HG02943 (cell line): ENCODE measurements around the gene KIR3DL2.
"Not testable (repeated sequence)": the region's sequence is repeated elsewhere in the genome, so short reads cannot be mapped to it uniquely, and the experiment has no call there.

ENCODE experiments used
- ATAC-seq: cut with Tn5 transposase; IDR thresholded peaks from one replicate; pipeline ENCODE4 v1.9.1; 2021; ENCODE audit warnings: mild to moderate bottlenecking, low read depth, moderate library complexity; ENCODE audit not compliant: unreplicated experiment

The KIR3DL2 gene

DNA sequence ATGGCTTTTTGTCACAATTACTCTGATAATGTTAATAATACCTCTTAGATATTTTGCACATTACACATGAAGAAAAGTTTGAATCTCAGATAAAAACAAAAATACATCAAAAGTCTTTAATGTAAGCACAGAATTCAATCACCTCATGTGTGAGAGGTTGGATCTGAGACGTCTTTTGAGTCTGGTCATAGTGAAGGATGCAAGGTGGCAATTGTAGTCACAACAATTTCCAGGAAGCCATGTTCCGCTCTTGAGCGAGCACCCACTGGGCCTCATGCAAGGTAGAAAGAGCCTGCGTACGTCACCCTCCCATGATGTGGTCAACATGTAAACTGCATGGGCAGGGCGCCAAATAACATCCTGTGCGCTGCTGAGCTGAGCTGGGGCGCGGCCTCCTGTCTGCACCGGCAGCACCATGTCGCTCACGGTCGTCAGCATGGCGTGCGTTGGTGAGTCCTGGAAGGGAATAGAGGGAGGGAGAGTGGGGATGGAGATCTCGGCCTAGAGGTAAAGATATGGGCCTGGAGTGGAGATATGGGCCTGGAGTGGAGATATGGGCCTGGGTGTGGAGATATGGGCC lies at the start of gene KIR3DL2:
TSS of gene KIR3DL2 (plus strand) at position 383 of the 580 bp plus-strand sequence. CDS start at position 416, 33 bp downstream.
- ATAC-seq, result not testable (repeated sequence)

DNA sequence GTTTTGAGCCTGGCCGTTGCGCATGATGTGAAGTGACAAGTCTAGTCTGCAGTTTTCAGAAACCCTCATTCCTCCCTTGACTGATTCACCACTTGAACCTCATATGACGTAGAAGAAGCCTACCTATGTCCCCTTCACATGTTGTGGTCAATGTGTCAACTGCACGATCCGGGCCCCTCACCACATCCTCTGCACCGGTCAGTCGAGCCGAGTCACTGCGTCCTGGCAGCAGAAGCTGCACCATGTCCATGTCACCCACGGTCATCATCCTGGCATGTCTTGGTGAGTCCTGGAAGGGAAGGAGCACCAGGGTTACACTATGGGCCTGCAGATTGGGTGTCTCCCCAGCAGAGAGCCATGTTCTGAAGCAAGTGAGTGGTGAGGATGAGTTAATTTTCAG lies 46.8 kb upstream of the KIR3DL2 start, which contains the start of gene KIR2DL4:
TSS of gene KIR2DL4 (plus strand) at position 201 of the 400 bp plus-strand sequence. CDS start at position 243, 42 bp downstream.
- no peak for ATAC-seq

DNA sequence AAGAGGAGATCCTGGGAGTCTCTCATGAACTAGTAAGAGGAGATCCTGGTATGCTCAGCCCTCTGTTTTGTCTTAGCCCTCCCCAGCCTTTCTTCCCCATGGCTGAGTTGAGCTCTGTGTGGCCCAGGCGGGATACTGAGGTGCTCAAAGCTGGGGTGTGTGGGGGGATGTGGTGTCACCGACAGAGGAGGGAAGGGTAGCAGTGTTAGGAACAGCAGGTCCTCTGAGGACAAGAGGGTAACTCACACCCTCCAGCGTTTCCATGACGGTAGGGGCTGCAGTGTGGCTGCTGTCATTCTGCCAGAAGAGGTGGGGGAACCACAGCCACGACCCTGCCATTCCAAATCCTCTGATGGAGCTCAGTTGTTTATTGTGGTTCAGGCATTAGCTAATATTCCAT lies 46.1 kb upstream of the KIR3DL2 start:
- no peak for ATAC-seq

DNA sequence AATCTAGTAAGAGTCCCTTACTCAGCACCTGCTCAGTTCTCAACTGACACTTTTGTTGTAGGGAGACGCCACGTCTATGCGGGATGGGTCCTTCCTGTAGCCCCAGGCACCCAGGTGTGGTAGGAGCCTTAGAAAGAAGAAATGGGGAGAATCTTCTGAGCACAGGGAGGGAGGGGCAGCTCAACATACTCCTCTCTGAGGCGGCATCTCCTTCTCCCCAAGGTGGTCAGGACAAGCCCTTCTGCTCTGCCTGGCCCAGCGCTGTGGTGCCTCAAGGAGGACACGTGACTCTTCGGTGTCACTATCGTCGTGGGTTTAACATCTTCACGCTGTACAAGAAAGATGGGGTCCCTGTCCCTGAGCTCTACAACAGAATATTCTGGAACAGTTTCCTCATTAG lies 45.7 kb upstream of the KIR3DL2 start:
- no peak for ATAC-seq

DNA sequence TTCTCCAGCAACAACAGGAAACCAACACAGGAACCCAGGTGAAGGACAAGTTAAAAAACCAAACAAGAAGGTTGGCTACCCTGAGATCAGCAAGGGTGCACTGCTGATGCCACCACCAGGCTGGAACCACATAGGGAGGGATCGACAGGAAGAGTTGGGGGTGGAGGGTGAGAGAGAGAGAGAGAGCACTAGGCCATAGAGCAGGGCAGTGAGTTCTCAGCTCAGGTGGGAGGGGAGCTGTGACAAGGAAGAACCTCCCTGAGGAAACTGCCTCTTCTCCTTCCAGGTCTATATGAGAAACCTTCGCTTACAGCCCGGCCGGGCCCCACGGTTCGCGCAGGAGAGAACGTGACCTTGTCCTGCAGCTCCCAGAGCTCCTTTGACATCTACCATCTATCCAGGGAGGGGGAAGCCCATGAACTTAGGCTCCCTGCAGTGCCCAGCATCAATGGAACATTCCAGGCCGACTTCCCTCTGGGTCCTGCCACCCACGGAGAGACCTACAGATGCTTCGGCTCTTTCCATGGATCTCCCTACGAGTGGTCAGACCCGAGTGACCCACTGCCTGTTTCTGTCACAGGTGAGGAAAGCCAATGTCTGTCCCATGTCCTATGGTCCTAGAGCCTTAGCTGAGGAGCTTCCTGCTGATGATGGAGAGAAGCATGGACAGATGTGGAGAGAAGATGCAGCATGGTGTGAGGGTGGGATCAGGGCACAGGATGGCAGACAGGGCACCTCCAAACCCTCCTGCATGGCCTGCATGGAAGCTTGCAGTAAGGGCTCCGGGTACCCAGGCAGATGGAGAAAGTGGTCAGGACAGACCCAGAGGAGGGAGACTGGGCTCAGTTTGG lies 44.4 kb upstream of the KIR3DL2 start:
- no peak for ATAC-seq

DNA sequence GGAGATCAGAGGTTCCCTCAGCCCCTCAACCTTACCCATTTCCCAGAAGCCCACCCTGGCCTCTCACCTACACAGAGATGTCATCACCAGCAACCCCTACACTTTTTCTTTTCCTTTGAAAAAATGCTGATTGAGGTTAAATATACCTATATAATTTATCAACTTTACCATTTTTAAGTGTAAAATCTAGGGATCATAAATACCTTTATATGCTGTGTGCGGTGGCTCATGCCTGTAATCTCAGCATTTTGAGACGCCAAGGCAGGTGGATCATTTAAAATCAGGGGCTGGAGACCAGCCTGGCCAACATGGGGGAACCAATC lies 43.8 kb upstream of the KIR3DL2 start:
- no peak for ATAC-seq

DNA sequence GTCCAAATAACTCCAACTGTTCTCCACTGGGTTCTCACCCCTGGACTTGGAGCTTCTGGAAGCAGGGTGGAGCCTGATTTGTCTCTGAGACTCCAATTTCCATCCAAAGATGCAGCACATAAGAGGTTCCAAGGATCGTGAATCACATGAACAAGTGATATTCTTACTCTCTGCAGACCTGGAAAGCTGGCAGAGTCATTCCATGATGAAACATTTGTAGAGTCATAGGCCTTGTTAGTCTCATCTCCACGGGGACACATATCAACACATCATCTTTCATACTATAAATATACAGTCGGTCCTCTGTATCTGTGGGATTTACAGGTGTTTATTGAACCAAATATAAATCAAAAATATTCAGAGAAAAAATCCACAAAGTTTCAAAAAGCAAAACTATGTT lies 35.7 kb upstream of the KIR3DL2 start:
- ATAC-seq, result not testable (repeated sequence)

DNA sequence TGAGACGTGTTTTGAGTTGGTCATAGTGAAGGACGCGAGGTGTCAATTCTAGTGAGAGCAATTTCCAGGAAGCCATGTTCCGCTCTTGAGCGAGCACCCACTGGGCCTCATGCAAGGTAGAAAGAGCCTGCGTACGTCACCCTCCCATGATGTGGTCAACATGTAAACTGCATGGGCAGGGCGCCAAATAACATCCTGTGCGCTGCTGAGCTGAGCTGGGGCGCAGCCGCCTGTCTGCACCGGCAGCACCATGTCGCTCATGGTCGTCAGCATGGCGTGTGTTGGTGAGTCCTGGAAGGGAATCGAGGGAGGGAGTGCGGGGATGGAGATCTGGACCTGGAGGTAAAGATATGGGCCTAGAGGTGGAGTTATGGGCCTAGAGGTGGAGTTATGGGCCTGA lies 34.0 kb upstream of the KIR3DL2 start, which contains the start of gene KIR3DL1:
TSS of gene KIR3DL1 (plus strand) at position 218 of the 400 bp plus-strand sequence.
- ATAC-seq, result not testable (repeated sequence)

DNA sequence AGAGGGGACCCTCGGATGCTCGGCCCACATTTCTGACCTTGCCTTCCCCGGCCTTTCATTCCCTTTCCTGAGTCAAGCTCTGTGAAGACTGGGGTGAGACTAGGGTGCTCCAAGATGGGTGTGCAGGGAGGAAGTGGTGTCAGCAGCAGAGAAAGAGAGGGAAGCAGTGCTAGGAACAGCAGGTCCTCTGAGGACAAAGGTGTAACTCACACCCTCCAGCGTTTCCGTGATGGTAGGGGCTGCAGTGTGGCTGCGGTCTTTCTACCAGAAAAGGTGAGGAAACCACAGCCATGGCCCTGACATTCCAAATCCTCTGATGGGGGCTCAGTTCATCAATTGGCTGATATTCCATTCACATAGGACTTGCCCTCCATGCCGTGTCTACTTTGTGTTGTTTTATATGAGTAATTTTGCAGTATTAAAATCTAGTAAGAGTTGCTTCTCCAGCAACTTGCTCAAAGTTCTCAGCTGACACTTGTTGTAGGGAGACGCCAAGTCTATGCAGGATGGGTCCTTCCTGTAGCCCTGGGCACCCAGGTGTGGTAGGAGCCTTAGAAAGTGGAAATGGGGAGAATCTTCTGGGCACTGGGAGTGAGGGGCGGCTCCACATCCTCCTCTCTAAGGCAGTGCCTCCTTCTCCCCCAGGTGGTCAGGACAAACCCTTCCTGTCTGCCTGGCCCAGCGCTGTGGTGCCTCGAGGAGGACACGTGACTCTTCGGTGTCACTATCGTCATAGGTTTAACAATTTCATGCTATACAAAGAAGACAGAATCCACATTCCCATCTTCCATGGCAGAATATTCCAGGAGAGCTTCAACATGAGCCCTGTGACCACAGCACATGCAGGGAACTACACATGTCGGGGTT lies 32.3 kb upstream of the KIR3DL2 start:
- ATAC-seq, result no peak

DNA sequence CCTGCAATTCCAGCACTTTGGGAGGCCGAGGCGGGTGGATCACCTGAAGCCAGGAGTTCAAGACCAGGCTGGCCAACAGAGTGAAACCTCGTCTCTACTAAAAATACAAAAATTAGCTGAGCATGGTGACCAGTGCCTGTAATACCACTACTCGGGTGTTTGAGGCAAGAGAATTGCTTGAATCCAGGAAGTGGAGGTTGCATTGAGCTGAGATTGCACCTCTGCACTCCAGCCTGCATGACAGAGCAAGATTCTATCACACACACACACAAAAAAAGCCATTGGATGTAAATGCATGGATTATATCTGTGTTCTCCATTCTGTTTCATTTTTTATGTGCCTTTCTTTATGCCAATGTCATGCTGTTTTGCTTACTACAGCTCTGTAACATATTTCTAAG lies 25.8 kb upstream of the KIR3DL2 start:
- not testable (repeated sequence) for ATAC-seq

DNA sequence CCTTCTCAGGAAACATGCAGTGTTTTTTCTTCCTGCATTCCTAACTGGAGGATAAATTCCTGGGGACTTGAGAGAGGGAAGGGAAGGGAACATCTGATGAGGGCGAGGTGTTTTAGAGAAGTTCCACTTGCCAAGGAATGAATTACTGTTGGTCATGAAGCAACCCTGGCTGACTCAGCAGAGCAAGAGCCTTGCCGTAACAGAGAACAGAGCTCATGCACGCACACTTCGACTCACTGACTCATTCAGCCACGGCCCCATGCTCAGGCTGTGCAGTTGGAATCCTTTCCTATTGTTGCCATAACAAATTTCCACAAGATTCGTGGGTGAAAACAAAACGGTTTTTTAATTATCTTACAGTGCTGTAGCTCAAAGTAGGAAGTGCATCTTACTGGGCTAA lies 24.9 kb upstream of the KIR3DL2 start:
- not testable (repeated sequence) for ATAC-seq

DNA sequence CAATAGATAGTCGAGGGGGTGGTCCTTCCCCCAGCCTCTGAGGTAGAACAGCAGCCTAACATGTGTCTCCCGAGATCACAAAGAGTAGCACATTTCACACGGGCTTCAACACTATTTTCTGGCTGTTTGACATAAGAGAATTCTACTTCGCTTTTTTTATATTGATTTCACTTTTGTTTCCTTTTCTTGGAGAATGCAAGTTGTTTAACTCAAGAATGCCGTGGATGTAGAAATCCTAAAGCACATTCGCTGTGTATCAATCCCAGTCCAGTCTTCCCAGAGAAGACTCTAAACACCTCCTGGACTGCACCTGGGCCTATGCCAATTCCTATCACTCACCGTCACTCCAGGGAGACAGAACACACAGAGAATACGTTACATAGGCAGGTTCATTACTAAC lies 22.2 kb upstream of the KIR3DL2 start:
- not testable (repeated sequence) for ATAC-seq

DNA sequence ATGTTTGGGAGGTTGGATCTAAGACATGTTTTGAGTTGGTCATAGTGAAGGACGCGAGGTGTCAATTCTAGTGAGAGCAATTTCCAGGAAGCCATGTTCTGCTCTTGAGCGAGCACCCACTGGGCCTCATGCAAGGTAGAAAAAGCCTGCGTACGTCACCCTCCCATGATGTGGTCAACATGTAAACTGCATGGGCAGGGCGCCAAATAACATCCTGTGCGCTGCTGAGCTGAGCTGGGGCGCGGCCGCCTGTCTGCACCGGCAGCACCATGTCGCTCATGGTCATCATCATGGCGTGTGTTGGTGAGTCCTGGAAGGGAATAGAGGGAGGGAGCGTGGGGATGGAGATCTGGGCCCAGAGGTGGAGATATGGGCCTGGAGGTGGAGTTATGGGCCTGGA lies 17.7 kb upstream of the KIR3DL2 start, which contains the start of gene KIR2DS4:
TSS of gene KIR2DS4 (plus strand) at position 181 of the 400 bp plus-strand sequence.
- ATAC-seq, result not testable (repeated sequence)

DNA sequence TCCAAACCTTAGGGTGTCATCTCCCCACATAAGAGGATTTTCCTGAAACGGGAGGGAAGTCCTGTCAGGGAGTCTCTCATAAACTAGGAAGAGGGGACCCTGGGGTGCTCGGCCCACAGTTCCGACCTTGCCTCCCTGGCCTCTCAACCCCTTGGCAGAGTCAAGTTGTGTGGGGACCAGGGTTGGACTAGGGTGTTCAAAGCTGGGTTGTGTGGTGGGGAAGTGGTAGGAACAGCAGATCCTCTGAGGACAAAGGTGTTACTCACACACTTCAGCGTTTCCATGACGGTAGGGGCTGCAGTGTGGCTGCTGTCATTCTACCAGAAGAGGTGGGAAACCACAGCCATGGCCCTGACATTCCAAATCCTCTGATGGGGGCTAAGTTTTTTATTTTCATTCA lies 15.1 kb upstream of the KIR3DL2 start:
- not testable (repeated sequence) for ATAC-seq

DNA sequence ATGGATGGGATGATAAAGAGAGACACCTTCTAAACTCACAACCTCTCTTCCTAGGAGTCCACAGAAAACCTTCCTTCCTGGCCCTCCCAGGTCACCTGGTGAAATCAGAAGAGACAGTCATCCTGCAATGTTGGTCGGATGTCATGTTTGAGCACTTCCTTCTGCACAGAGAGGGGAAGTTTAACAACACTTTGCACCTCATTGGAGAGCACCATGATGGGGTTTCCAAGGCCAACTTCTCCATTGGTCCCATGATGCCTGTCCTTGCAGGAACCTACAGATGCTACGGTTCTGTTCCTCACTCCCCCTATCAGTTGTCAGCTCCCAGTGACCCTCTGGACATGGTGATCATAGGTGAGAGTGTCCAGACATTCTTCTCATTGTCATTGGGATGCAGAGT lies 12.7 kb upstream of the KIR3DL2 start:
- not testable (repeated sequence) for ATAC-seq

DNA sequence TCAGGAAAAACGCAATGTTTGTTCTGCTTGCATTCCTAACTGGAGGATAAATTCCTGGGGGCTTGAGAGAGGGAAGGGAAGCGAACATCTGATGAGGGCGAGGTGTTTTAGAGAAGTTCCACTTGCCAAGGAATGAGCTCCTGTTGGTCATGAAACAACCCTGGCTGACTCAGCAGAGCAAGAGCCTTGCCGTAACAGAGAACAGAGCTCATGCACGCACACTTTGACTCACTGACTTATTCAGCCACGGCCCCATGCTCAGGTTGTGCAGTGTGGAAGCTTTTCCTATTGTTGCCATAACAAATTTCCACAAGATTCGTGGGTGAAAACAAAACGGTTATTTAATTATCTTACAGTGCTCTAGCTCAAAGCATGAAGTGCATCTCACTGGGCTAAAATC lies 7.1 kb upstream of the KIR3DL2 start:
- not testable (repeated sequence) for ATAC-seq

DNA sequence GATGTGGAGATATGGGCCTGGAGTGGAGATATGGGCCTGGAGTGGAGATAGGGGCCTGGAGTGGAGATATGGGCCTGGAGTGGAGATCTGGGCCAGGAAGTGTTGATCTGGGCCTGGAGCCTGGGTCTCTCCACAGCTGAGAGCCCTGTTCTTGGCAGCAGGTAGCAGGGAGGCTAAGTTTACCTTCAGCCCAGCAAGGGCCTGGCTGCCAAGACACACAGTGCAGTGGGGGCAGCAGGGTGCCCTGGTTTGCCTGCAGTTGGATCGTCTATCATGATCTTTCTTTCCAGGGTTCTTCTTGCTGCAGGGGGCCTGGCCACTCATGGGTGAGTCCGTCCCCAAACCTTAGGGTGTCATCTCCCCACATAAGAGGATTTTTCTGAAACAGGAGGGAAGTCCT lies 687 bp downstream of the KIR3DL2 start:
- ATAC-seq, result no peak

DNA sequence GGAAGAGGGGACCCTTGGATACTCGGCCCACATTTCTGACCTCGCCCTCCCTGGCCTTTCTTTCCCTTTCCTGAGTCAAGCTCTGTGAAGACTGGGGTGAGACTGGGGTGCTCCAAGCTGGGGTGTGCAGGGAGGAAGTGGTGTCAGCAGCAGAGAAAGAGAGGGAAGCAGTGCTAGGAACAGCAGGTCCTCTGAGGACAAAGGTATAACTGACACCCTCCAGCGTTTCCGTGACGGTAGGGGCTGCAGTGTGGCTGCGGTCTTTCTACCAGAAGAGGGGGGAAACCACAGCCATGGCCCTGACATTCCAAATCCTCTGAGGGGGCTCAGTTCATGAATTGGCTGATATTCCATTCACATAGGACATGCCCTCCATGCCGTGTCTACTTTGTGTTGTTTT lies 1.1 kb downstream of the KIR3DL2 start:
- no peak for ATAC-seq

DNA sequence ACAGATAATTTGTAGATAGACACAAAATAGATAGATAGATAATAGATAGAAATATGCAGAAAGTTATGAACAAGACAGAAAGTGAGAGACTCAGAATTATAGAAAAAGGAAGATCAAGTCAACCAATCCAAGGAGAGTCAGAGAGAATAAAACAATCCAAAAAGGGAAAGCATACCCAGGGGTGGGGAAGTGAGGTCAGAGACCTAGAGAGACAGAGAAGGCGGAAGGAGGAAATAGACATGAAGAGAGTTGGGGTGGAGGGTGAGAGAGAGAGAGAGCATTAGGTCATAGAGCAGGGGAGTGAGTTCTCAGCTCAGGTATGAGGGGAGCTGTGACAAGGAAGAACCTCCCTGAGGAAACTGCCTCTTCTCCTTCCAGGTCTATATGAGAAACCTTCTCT lies 5.0 kb downstream of the KIR3DL2 start:
- not testable (repeated sequence) for ATAC-seq

DNA sequence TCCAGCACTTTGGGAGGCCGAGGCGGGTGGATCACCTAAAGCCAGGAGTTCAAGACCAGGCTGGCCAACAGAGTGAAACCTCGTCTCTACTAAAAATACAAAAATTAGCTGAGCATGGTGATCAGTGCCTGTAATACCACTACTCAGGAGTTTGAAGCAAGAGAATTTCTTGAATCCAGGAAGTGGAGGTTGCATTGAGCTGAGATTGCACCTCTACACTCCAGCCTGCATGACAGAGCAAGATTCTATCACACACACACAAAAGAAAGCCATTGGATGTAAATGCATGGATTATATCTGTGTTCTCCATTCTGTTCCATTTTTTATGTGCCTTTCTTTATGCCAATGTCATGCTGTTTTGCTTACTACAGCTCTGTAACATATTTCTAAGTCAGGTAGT lies 8.2 kb downstream of the KIR3DL2 start:
- ATAC-seq, result not testable (repeated sequence)

DNA sequence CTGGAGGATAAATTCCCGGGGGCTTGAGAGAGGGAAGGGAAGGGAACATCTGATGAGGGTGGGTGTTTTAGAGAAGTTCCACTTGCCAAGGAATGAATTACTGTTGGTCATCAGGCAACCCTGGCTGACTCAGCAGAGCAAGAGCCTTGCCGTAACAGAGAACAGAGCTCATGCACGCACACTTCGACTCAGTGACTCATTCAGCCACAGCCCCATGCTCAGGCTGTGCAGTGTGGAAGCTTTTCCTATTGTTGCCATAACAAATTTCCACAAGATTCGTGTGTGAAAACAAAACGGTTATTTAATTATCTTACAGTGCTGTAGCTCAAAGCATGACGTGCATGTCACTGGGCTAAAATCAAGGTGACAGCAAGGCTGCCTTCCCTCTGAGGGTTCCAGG lies 9.2 kb downstream of the KIR3DL2 start:
- not testable (repeated sequence) for ATAC-seq
